GM19468 (cell line): ENCODE data around the gene TPSB2.

Source experiments
- ATAC-seq: cut with Tn5 transposase; IDR thresholded peaks from one replicate; pipeline ENCODE4 v1.9.1; 2021; ENCODE audit warnings: mild to moderate bottlenecking, moderate library complexity, moderate number of reproducible peaks; ENCODE audit not compliant: unreplicated experiment; ENCODE audit errors: extremely low read depth

Gene TPSB2

GRCh38 chr16:1222553-1223354 is 7.2 kb downstream of the TPSB2 start:
- no peak for ATAC-seq

DNA sequence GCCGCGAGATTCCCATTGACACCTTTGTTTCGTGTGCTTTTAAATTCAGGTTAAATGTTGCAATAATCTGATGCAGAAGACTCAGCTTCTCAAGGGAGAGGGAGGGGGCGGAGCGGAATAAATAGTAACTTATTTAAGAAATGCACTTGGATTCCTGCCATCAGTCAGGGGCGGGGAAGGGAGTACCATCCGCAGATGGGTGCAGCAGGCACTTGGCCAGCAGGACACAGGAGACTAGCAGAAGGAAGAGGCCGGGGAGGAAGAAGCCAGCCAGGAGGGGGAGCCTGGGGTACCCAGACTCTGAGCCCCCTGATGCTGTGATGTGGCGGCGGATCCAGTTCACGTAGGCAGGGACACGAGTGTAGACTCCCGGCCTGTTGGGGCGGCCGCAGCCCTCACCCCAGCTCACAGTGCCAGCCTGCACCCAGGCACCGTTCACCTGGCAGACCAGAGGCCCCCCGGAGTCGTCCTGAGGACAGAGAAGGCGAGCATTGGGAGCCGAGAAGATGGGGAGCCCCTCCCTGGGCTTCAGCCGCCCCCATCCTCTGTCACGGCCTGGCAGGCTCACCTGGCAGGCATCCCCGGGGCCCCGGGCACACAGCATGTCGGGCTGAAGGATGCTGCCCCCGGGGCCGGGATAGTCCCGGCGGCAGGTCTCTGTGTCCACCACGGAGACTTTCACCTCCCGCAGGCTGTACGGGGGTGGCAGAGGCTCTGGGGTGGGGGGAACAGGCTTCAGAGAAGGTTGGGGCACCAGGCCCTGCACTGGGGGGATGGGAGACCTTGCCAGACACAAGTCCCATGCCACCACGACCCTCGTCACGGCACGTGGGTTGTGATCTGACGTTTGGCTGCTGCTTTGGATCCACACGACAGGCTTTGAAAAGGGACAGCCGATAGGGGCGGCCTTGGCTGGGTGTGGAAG is 8.1 kb downstream of the TPSB2 start:
- ATAC-seq: no peak

- no peak for ATAC-seq
Observed at GRCh38 chr16:1220841-1221627, 8.9 kb downstream of the TPSB2 start.

DNA sequence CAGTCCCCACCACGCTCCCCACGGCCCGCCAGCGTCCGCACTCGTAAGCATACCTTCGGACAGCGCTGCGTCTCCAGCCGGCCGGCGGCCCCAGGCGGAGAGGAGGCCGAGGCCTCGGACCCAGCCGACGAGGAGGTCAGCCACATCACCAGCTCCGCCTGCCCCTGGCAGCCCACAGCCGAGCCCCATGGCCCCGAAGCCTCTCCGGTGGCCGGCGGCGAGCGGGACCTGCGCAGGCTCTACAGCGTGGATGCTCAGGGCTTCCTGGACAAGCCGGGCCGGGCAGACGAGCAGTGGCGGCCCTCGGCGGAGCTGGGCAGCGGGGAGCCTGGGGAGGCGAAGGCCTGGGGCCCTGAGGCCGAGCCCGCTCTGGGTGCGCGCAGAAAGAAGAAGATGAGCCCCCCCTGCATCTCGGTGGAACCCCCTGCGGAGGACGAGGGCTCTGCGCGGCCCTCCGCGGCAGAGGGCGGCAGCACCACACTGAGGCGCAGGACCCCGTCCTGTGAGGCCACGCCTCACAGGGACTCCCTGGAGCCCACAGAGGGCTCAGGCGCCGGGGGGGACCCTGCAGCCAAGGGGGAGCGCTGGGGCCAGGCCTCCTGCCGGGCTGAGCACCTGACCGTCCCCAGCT is 9.8 kb downstream of the TPSB2 start:
- no peak for ATAC-seq

DNA sequence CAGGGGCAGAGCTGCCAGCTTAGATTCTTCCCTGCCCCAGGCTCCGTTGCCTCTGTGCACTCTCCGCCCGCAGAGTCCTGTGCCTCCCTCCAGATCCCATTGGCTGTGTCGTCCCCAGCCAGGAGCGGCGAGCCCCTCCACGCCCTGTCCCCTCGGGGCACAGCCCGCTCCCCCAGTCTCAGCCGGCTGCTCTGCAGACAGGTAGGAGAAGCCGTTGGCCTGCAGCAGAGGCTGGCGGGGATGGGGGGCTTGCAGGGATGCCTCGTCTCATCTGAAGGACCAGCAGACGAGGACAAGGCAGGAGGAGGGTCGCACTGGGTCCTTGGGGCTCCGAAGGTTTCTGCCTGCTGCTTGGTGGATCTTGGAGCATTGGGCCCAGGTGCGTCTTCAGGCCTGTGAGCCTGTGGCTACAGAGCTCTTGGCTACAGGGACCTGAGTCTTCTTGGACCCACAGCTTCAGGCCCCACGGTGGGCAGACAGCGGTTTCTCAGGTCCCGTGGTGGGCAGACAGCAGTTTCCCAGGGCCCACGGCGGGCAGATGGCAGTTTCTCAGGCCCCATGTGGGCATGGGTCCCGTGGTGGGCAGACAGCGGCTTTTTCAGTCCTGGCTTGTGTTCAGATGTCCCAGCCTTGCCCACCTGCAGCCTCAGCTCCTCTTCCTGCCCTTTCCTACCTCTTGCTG is 10.9 kb downstream of the TPSB2 start:
- ATAC-seq: no peak

- no peak for ATAC-seq
Observed at GRCh38 chr16:1218061-1218929, 11.7 kb downstream of the TPSB2 start.

- no peak for ATAC-seq
Observed at GRCh38 chr16:1217526-1217925, 12.5 kb downstream of the TPSB2 start.

DNA sequence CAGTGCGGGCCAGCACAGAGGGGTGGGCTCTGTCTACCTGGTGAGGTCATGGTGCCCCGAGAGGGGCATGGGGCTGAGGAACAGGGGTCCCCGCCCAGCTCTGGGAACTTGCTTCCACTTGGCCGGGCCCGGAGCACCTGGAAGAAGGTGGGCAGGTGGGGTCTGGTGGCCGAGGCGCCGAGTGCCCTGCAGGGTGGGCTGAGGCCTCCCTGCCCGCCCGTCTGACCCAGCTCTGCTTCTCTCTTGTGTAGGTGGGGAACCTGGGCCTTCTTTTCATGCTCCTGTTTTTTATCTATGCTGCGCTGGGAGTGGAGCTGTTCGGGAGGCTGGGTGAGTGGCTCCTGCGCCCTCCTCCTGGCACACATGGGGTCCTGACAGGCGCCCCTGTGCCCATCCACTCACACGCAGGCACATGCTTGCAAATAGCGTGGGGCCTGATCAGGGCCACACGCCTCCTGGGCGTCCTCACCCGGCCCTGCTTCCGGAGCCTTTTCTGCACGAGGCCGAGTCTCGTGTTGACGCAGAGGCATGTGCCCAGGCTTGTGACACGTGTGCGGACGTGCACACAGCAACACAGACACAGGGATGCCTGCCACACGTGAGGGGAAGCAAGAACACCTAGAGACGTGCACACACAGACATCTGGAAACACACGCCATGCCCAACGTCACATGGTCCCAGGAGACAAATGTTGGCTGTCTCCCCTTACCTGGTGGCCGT is 13.1 kb downstream of the TPSB2 start:
- no peak for ATAC-seq

DNA sequence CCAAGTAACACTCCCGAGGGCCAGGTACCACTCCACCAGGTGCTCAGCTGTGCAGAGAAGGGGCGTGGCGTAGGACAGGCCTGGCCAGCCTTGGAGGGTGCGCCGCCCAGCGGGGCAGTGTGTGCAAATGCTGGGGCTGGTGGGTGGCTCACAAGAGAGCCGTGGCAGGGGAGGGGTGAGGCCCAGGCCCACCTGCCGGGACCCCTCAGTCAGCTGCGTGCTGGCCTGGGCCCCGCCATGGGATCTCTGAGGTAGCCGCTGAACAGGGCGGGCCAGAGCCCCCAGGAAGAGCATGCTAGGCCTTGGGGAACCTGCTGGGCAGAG is 13.7 kb downstream of the TPSB2 start:
- no peak for ATAC-seq

DNA sequence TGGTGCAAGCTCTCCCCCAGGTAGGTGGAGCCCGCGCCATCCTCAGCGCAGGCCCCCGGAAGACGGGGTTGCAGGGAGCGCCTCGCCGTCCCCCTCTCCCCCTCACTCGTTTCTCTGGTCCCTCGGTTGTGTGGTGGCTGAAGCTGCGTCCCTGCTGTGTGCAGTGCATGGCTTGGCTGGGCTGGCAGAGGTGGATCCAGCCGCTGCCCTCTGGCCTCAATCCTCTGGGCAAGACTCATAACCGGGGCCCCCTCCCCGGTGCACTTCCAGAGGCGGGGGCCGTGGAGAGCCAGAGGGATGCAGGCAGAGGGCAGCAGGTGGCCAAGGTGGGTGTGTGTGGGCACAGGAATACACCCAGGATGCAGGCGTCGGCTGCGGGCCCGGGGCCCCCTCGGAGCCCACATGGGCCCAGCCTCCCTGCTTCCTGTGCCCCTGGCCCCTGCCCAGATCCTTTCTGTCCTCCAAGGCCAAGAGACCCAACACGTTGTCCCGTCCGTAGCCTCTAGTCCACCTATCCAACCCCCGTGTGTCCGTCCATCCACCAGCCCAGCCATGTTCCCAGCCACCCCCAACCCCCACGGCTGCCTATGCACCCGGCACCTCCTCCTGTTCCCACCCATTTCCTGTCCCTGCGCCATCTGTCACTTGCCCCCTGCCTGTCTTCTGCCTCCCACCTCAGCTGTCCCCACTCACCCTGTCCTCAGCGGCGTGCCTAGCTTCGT is 14.2 kb downstream of the TPSB2 start:
- no peak for ATAC-seq

DNA sequence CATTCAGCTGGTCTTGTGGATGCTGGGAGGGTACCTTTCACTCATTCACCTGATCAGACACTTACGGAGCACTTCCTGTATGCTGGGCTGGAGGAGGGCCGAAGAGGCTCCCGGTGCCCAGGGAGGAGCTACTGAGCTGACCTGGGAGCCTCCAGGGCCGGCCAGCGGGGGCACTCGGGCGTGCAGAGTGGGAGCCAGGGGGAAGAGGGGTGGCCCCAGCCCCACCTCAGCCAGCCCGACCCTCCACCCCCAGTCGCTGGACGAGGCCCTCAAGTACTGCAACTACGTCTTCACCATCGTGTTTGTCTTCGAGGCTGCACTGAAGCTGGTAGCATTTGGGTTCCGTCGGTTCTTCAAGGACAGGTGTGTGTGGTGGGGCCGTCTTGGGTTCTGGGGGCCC is 15.3 kb downstream of the TPSB2 start:
- ATAC-seq: no peak

- no peak for ATAC-seq
Observed at GRCh38 chr16:1213796-1214372, 16.1 kb downstream of the TPSB2 start.

DNA sequence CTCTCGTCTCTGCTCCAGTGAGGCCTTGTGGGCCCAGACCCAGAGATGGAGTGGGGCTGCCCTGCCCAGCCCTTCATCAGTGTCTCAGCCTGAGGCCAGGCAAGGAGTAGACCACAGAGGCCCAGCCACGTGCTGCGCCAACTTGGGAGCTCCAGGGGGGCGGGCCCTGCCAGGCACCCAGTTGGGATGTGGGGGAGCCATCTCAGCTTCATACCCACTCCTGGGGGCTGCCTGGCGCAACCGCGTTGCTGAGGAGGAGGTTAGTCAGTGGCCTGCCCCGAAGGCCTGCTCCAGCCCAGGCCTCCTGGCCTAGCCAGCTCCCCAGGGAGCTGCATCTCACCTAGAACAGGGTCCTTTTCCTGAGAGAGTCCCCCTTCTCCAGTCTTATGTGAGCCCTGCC is 16.8 kb downstream of the TPSB2 start:
- no peak for ATAC-seq

DNA sequence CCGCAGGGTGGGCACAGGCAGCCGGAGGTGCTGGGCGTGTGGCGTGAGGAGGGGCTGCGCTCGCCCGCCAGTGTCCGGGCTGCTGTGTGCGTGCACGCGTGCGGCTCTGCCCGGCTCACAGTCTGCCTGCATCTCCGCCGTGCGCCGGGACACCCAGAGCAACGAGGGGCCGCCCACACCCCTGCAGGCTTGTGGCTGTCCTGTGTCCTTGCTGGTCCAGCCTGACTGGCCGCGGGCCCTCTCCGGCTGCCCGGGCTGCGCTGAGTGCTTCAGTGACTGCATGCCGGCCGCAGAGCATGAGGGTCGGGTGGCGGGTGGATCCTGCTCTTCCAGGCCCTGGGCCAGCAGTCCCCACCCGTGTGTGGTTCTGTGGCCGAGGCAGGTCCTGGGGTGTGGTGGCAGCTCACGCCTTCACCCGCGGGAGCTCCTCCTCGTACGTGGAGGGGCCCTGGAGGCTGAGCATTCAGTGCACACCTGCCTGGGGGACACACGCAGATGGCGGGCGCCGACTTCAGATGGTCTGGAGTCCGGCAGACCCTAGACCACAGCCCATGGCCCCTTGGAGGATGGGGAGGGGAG is 17.3 kb downstream of the TPSB2 start:
- ATAC-seq: no peak

GRCh38 chr16:1211451-1212268 is 18.3 kb downstream of the TPSB2 start:
- no peak for ATAC-seq

DNA sequence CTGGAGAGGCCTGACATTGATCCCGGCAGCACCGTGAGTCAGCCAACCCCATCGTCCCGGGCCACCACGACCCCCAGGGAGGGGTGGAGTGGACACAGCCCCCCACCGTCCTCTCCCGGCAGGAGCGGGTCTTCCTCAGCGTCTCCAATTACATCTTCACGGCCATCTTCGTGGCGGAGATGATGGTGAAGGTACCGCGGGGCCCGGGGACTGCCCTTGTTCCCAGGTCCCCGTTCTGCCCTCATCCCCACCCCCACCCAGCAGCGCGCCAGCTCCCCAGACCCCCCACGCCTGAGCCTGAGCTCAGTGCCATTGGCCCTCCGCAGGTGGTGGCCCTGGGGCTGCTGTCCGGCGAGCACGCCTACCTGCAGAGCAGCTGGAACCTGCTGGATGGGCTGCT is 19.5 kb downstream of the TPSB2 start:
- no peak for ATAC-seq
